IMR-90 (cell line): Measurements from ENCODE around the gene ARL14EP. TPM values are rescaled to one million over a fixed set of nuclear protein-coding genes. Genes with fewer than 3 reads are reported as not detected.

ENCODE experiments used
- ATAC-seq: fragments of 200-7000 bp; cut with Tn5 transposase; 2 replicates; pipeline ENCODE4 v1.9.1; 2020; ENCODE audit warnings: low read depth, mild to moderate bottlenecking, moderate library complexity
- BruUV-seq: library from RNA; stranded (reverse); fragments of 400-500 nt; replicated peaks from 2 replicates; lab custom pipeline; 2021; lab: Mats Ljungman, UMichigan
- CTCF ChIA-PET: fragments of 300-600 bp; formaldehyde crosslinking; extraction: SDS; loops from one replicate; lab custom pipeline; 2021; ENCODE audit warnings: antibody characterized with exemption; lab: Yijun Ruan, JAX
- POLR2A ChIA-PET: fragments of 300-600 bp; sonication (Branson Sonifier 250); formaldehyde crosslinking; loops from one replicate; lab custom pipeline; 2022; ENCODE audit warnings: antibody characterized with exemption; ENCODE audit not compliant: unreplicated experiment; lab: Charles Lee
- DNase-seq: peaks from one replicate; pipeline ENCODE4 v3.0.0; 2013
- H2AFZ ChIP-seq: replicated peaks from 2 replicates; pipeline ENCODE3; 2013; ENCODE audit warnings: low read length, mild to moderate bottlenecking; ENCODE audit not compliant: poor library complexity
- H2AK5ac ChIP-seq: 2 replicates; pipeline ENCODE4 v1.6.1; 2013; ENCODE audit warnings: low read depth, low read length, inconsistent platforms
- H2AK9ac ChIP-seq: replicated peaks from 2 replicates; pipeline ENCODE3; 2013; ENCODE audit warnings: mild to moderate bottlenecking, low read depth, low read length, moderate library complexity; ENCODE audit not compliant: poor library complexity
- H2BK120ac ChIP-seq: 2 replicates; pipeline ENCODE4 v1.6.1; 2013; ENCODE audit warnings: low read depth, low read length, inconsistent platforms
- H2BK15ac ChIP-seq: 3 replicates; pipeline ENCODE4 v1.6.1; 2013; ENCODE audit warnings: low read depth, low read length, inconsistent platforms
- H2BK20ac ChIP-seq: 2 replicates; pipeline ENCODE4 v1.6.1; 2013; ENCODE audit warnings: low read depth, mild to moderate bottlenecking, inconsistent platforms, low read length, moderate library complexity
- H2BK5ac ChIP-seq: 2 replicates; pipeline ENCODE4 v1.6.1; 2013; ENCODE audit warnings: mild to moderate bottlenecking, low read depth, low read length, inconsistent platforms; ENCODE audit not compliant: poor library complexity, severe bottlenecking
- H3K14ac ChIP-seq: replicated peaks from 2 replicates; pipeline ENCODE4 v1.6.1; 2013; ENCODE audit warnings: low read depth, low read length, inconsistent platforms
- H3K18ac ChIP-seq: 2 replicates; pipeline ENCODE4 v1.6.1; 2013; ENCODE audit warnings: low read depth, low read length, control low read depth
- H3K23ac ChIP-seq: 2 replicates; pipeline ENCODE4 v1.6.1; 2013; ENCODE audit warnings: low read depth, low read length, inconsistent platforms
- H3K27ac ChIP-seq: 2 replicates; pipeline ENCODE4 v1.5.1; 2013; ENCODE audit warnings: mild to moderate bottlenecking, control low read depth, low read length; ENCODE audit not compliant: insufficient read depth
- H3K27me3 ChIP-seq: 2 replicates; pipeline ENCODE4 v1.6.1; 2013; ENCODE audit warnings: low read length; ENCODE audit not compliant: control insufficient read depth, insufficient read depth
- H3K36me3 ChIP-seq: 2 replicates; pipeline ENCODE4 v1.6.1; 2013; ENCODE audit warnings: low read length, mixed read lengths; ENCODE audit not compliant: control insufficient read depth, insufficient read depth
- H3K4ac ChIP-seq: 2 replicates; pipeline ENCODE4 v1.6.1; 2013; ENCODE audit warnings: low read depth, low read length, inconsistent platforms
- H3K4me1 ChIP-seq: 2 replicates; pipeline ENCODE4 v1.6.1; 2013; ENCODE audit warnings: low read length, mixed read lengths; ENCODE audit not compliant: control insufficient read depth, insufficient read depth
- H3K4me2 ChIP-seq: 2 replicates; pipeline ENCODE4 v1.6.1; 2013; ENCODE audit warnings: low read depth, mild to moderate bottlenecking, control low read depth, low read length, moderate library complexity
- H3K4me3 ChIP-seq: 2 replicates; pipeline ENCODE4 v1.5.1; 2013; ENCODE audit warnings: low read depth, mild to moderate bottlenecking, control low read depth, low read length, moderate library complexity; ENCODE audit not compliant: insufficient read depth
- H3K56ac ChIP-seq: 2 replicates; pipeline ENCODE4 v1.6.1; 2013; ENCODE audit warnings: low read length, inconsistent platforms; ENCODE audit not compliant: insufficient read depth; ENCODE audit errors: extremely low read depth
- H3K79me1 ChIP-seq, 2 experiments: 2 replicates each; pipeline ENCODE4 v1.6.1; 2013; ENCODE audit warnings: low read length in 2 of 2, inconsistent platforms in 1 of 2, low read depth in 1 of 2
- H3K9ac ChIP-seq: 2 replicates; pipeline ENCODE4 v1.6.1; 2013; ENCODE audit warnings: low read depth, low read length, control low read depth
- H3K9me1 ChIP-seq: 2 replicates; pipeline ENCODE4 v1.6.1; 2013; ENCODE audit warnings: low read length, inconsistent platforms; ENCODE audit not compliant: insufficient read depth
- H3K9me3 ChIP-seq: 2 replicates; pipeline ENCODE4 v1.6.1; 2013; ENCODE audit warnings: low read length; ENCODE audit not compliant: control insufficient read depth, insufficient read depth
- H4K20me1 ChIP-seq: 2 replicates; pipeline ENCODE4 v1.6.1; 2013; ENCODE audit warnings: low read length, inconsistent platforms; ENCODE audit not compliant: insufficient read depth
- H4K5ac ChIP-seq: 2 replicates; pipeline ENCODE4 v1.6.1; 2013; ENCODE audit warnings: mild to moderate bottlenecking, low read depth, low read length, control low read depth
- H4K8ac ChIP-seq, 2 experiments: 2 replicates each; pipeline ENCODE4 v1.6.1; 2013; ENCODE audit warnings: low read depth in 2 of 2, low read length in 2 of 2, control low read depth in 1 of 2, inconsistent platforms in 1 of 2
- H4K91ac ChIP-seq: 2 replicates; pipeline ENCODE4 v1.6.1; 2013; ENCODE audit warnings: low read depth, low read length, inconsistent platforms; ENCODE audit not compliant: insufficient read depth
- ELK1 ChIP-seq: fragments of 150-350 bp; IDR thresholded peaks from 2 replicates; pipeline ENCODE4 v1.6.1; 2016; ENCODE audit warnings: low read depth, mild to moderate bottlenecking, low read length, moderate library complexity, borderline replicate concordance
- FOS ChIP-seq: fragments of 150-350 bp; IDR thresholded peaks from 2 replicates; pipeline ENCODE4 v1.6.1; 2016; ENCODE audit warnings: low read depth, low read length
- MAFK ChIP-seq: IDR thresholded peaks from 2 replicates; pipeline ENCODE4 v1.6.1; 2012; ENCODE audit warnings: low read depth, low read length, improper control_type of control experiment
- MXI1 ChIP-seq: IDR thresholded peaks from 2 replicates; pipeline ENCODE4 v1.6.1; 2012; ENCODE audit warnings: low read depth, mild to moderate bottlenecking, low read length, moderate library complexity, borderline replicate concordance
- RCOR1 ChIP-seq: IDR thresholded peaks from 2 replicates; pipeline ENCODE4 v1.6.1; 2012; ENCODE audit warnings: mild to moderate bottlenecking, low read length, improper control_type of control experiment; ENCODE audit not compliant: insufficient replicate concordance
- RFX5 ChIP-seq: IDR thresholded peaks from 2 replicates; pipeline ENCODE4 v1.8.0; 2012; ENCODE audit warnings: low read depth, mild to moderate bottlenecking, low read length, moderate library complexity
- WGBS, 2 experiments: methylation state at CpG; one replicate each; pipeline versions ENCODE4 v1.1.5 to v1.1.7; 2013; ENCODE audit warnings: missing lambda C conversion rate in 2 of 2; ENCODE audit not compliant: insufficient read length in 1 of 2; ENCODE audit errors: extremely low coverage in 2 of 2; 5-methylcytosine and 5-hydroxymethylcytosine counted together
- dilution Hi-C: fragments of 300-500 bp; cut with HindIII; formaldehyde crosslinking; loops from one replicate; pipeline ENCODE4 v1.14.3; 2018; ENCODE audit warnings: low sequenced_read_pairs; ENCODE audit not compliant: unreplicated experiment
- in situ Hi-C: fragments of 300-500 bp; cut with MboI; formaldehyde crosslinking; loops from 3 replicates; pipeline ENCODE4 v1.14.3; 2019; ENCODE audit warnings: low sequenced_read_pairs, inconsistent platforms, mixed read lengths
- intact Hi-C: fragments of 100-400 bp; cut with micrococcal nuclease; formaldehyde crosslinking; loops from 2 replicates; pipeline ENCODE4 v1.10.0; 2022
- polyA plus RNA-seq, 3 experiments: library from polyadenylated mRNA; depleted of rRNA; stranded (reverse); fragments of >200 nt; gene quantifications; 2 replicates each; pipeline ENCODE4 v1.2.3, GENCODE V29; 2012; ENCODE audit warnings: low replicate concordance in 1 of 3
- total RNA-seq: library from RNA; depleted of rRNA; stranded (reverse); fragments of >200 nt; gene quantifications from 2 replicates; pipeline ENCODE4 v1.2.3, GENCODE V29; 2012
- TF ChIP-seq, protein P1 (sequence below): fragments of 150-350 bp; IDR thresholded peaks from 2 replicates; pipeline ENCODE4 v1.6.1; 2017; ENCODE audit warnings: mild to moderate bottlenecking, antibody characterized with exemption, low read length, low read depth

Gene ARL14EP
- total and polyA plus RNA-seq, 2 of the 4 experiments (the other 2 are of a cell fraction), result 13.8 to 15.7 TPM

GRCh38 chr11:30295178-30295885, 27.6 kb upstream of the ARL14EP start:
- ChIA-PET POLR2A (no interaction called here), CTCF (no interaction called here)
- Histone ChIP-seq H2BK20ac (no peak overlapping the region), H2BK5ac (no peak overlapping the region), H4K20me1 (no peaks in the 10 kb centered on the region; the same call in 1 of the 2 replicates), H3K23ac (no peak overlapping the region), H3K79me1 (no peaks in the 10 kb centered on the region), H2BK15ac (no peak overlapping the region), H3K4me3 (no peak overlapping the region), H3K27me3 (no peaks in the 10 kb centered on the region), H3K4me1 (no peaks in the 10 kb centered on the region), H2AK9ac (no peak overlapping the region), H2AK5ac (no peak overlapping the region), H3K27ac (no peak overlapping the region), H2AFZ (no peak overlapping the region), H3K9ac (no peak overlapping the region), H3K18ac (no peak overlapping the region), H2BK120ac (no peak overlapping the region), H4K5ac (no peak overlapping the region), H4K8ac (no peak overlapping the region), H4K91ac (no peak overlapping the region), H3K36me3 (no peaks in the 10 kb centered on the region), H3K4me2 (no peak overlapping the region), H3K9me1 (no peaks in the 10 kb centered on the region), H3K56ac (no peak overlapping the region), H3K4ac (no peak overlapping the region), H3K14ac (no peak overlapping the region), H3K9me3 (no peaks in the 10 kb centered on the region)
- ATAC-seq (no peak), DNase-seq (no peak)
- in situ Hi-C loops (no loop called here), intact Hi-C loops (no loop called here), dilution Hi-C loops (no loop called here)
- WGBS, 2 experiments, result 60% methylated on average over 7 of the region's 8 CpGs; no CpG with 5 or more reads in 1 of the 2 experiments
- BruUV-seq, result no TSS peak
- TF ChIP-seq RFX5, result no peak
- TF ChIP-seq RCOR1, result no peak
- no peak for TF ChIP-seq MAFK
- no peak for TF ChIP-seq MXI1
- no peak for TF ChIP-seq FOS
- TF ChIP-seq ELK1, result no peak
- TF ChIP-seq, protein P1, sequence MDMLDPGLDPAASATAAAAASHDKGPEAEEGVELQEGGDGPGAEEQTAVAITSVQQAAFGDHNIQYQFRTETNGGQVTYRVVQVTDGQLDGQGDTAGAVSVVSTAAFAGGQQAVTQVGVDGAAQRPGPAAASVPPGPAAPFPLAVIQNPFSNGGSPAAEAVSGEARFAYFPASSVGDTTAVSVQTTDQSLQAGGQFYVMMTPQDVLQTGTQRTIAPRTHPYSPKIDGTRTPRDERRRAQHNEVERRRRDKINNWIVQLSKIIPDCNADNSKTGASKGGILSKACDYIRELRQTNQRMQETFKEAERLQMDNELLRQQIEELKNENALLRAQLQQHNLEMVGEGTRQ, result no peak
